Endothelial cell of coronary artery (primary cell): ENCODE data around the gene HMBS. TPM values are rescaled to one million over a fixed set of nuclear protein-coding genes. Genes with fewer than 3 reads are reported as not detected.

Experiments used
- total RNA-seq: library from RNA; depleted of rRNA; stranded (reverse); fragments of >200 nt; gene quantifications from 2 replicates; pipeline ENCODE4 v1.2.3, GENCODE V29; 2014

The HMBS gene
- total RNA-seq: 2.9 and 5.6 TPM in 2 replicates

GRCh38 chr11:119084663-119085436, at the start of gene HMBS:
Gene HMBS (plus strand): TSS chr11:119084881. CDS start chr11:119085034, 153 bp downstream.

GRCh38 chr11:119057000-119057769, 27.5 kb upstream of the HMBS start, which contains the start of gene HYOU1:
Gene HYOU1 (minus strand): TSS chr11:119057205. CDS start chr11:119056160, 1,045 bp downstream.

GRCh38 chr11:119067371-119068222, 17.1 kb upstream of the HMBS start, which contains the start of gene VPS11:
Gene VPS11 (plus strand): TSS chr11:119067818. CDS start chr11:119067824, 6 bp downstream.

GRCh38 chr11:119101759-119102423, 17.2 kb downstream of the HMBS start, which contains the start of gene DPAGT1:
Gene DPAGT1 (minus strand): TSS chr11:119101853. CDS start chr11:119101655, 198 bp downstream.

DNA sequence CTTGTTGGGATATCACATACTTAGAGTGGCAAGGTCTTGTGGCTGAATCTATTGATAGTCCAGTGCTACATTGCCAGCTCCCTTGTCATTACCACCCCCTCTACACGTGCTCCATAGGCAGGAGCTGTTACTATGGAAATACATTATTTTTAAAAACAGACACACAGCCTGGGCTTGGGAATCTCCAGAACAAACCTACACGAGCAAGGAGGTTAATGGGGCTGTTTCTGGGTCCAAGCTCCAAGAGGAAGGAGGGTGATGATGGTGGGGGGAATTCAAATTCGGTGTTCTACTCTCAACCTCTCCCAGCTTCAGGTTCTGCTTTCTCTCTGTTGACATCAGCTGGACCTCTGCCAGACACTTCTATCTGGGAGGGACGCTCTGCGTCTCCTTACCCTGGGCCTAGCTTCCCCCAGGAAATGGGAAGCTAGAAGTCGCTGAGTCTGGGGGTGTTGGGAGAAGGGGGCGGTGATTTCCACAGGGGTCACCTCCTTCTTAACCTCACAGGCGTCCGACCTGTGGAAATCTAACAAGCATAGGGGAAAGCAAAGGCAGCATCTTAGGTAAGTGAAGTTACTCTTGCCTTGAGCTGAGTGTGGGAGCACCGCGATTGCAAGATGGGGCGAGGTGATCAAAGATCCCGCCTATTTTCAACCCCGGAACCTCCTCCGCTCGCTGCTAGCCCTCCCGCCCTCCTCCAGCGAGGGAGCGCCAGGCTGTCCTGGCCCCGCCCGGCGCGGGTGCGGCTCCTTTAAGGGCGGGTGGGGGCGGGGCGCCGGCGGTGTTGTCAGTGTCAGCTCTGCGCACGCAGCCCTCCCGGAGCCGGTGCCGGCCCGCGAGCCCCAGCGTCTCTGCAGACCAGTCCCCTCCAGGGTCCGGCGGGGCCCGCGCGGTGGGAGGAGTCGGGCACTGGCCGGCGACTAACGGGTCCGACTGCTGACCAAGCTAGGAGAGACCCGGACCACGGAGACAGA, 22.2 kb downstream of the HMBS start, which contains the start of gene C2CD2L:
TSS of gene C2CD2L (plus strand) at position 781 of the 974 bp plus-strand sequence. CDS start 398 bp downstream, outside the sequence.

DNA sequence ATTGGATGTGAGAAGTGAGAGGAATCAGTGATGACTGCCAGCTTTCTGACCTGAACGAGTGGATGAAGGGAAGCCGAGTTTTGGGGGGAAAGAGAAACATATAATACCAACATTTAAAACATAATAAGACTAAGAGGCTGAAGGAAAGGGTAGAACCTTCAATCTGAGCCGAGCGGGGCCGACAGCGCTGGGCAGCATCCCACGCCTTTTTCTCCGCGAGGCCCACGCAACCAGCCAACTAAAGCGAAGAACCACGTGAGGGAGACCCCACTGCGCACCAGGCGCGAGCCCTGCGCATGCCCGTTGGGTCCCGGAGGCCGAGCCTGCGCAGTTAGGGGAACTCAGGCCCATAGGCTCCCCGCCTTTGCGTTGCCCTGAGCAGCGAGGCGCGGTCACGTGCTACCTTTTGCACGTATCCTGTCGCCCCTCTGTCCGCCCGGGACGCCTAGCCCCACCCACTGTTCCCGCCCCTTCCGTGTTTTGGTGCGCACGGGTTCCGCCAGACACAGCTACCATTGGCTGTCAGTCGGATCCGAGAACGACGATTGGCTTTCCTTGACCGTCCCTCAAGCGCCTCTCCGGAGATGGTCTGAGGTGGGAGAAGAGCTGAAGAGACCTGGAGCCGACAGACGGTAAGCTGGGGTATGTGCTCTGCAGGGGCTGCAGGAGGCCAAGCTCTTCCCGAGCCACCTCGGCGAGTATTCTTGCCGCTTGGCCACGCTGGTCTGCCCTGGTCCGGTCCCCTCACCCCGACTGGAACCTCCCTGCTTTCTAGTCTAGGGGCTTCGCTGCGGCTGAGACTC, 36.5 kb downstream of the HMBS start, which contains the start of gene HINFP:
TSS of gene HINFP (plus strand) at position 573 of the 803 bp plus-strand sequence. CDS start 5,365 bp downstream, outside the sequence.

Other genes starting within 250 kb of the HMBS start
- not detected in 2 replicates for gene CXCR5, start 201.0 kb upstream of the HMBS start, total RNA-seq
- 8.4 and 23.0 TPM in 2 replicates for gene BCL9L, start 159.0 kb upstream of the HMBS start, total RNA-seq
- not detected in 2 replicates for gene UPK2, start 128.6 kb upstream of the HMBS start, total RNA-seq
- not detected in 2 replicates for gene FOXR1, start 113.1 kb upstream of the HMBS start, total RNA-seq
- 9.8 and 20.2 TPM in 2 replicates for gene CENATAC, start 86.7 kb upstream of the HMBS start, total RNA-seq
- 827 and 897 TPM in 2 replicates for gene RPS25, start 66.5 kb upstream of the HMBS start, total RNA-seq
- gene TRAPPC4, start 66.1 kb upstream of the HMBS start, total RNA-seq: 82.5 and 86.3 TPM in 2 replicates
- gene SLC37A4, start 54.0 kb upstream of the HMBS start, total RNA-seq: 9.1 and 10.0 TPM in 2 replicates
- gene HYOU1, start 27.7 kb upstream of the HMBS start, total RNA-seq: 159 and 185 TPM in 2 replicates
- 26.3 and 27.6 TPM in 2 replicates for gene VPS11, start 17.1 kb upstream of the HMBS start, total RNA-seq
- 13.8 and 16.6 TPM in 2 replicates for gene DPAGT1, start 17.0 kb downstream of the HMBS start, total RNA-seq
- 1.8 and 4.0 TPM in 2 replicates for gene C2CD2L, start 22.5 kb downstream of the HMBS start, total RNA-seq
- gene HINFP, start 36.7 kb downstream of the HMBS start, total RNA-seq: 12.2 and 14.8 TPM in 2 replicates
- gene ABCG4, start 64.2 kb downstream of the HMBS start, total RNA-seq: 0.27 and 0.38 TPM in 2 replicates
- gene NLRX1, start 83.8 kb downstream of the HMBS start, total RNA-seq: 9.4 and 15.1 TPM in 2 replicates
- gene NHERF4, start 100.6 kb downstream of the HMBS start, total RNA-seq: 0.19 TPM in 1 of 2 replicates, not detected in the other
- gene CBL, start 121.5 kb downstream of the HMBS start, total RNA-seq: 10.8 and 13.6 TPM in 2 replicates
- 1,233 and 1,581 TPM in 2 replicates for gene MCAM, start 232.2 kb downstream of the HMBS start, total RNA-seq
- 2.9 and 4.4 TPM in 2 replicates for gene RNF26, start 249.6 kb downstream of the HMBS start, total RNA-seq